Kidney (tissue), 14 donors: Measurements from ENCODE around the gene LDLRAD4. TPM values are rescaled to one million over a fixed set of nuclear protein-coding genes. Genes with fewer than 3 reads are reported as not detected.

ENCODE experiments used
- DNase-seq, 5 donors: peaks; one replicate each; pipeline ENCODE4 v3.0.0-alpha.2; 2013 to 2020
- FAIRE-seq: peaks from 2 replicates; lab custom pipeline; 2012; peaks lifted over from hg19 to GRCh38; lab: Jason Lieb, UNC
- H3K27ac ChIP-seq, 2 donors: one replicate each; pipeline ENCODE4 v1.7.0; 2013; ENCODE audit warnings: low read depth in 2 of 2, low read length in 2 of 2, inconsistent platforms in 1 of 2
- H3K27me3 ChIP-seq: one replicate; pipeline ENCODE4 v1.7.1; 2013; ENCODE audit warnings: low read length, inconsistent platforms; ENCODE audit not compliant: control insufficient read depth, insufficient read depth
- H3K36me3 ChIP-seq, 3 donors: one replicate each; pipeline versions ENCODE4 v1.7.0 to v1.7.1; 2013; ENCODE audit warnings: low read length in 3 of 3, control low read depth in 1 of 3, inconsistent platforms in 1 of 3; ENCODE audit not compliant: insufficient read depth in 3 of 3, control insufficient read depth in 2 of 3
- H3K4me1 ChIP-seq, 3 donors: one replicate each; pipeline versions ENCODE4 v1.7.0 to v1.7.1; 2013; ENCODE audit warnings: low read length in 3 of 3, inconsistent platforms in 1 of 3, low read depth in 1 of 3; ENCODE audit not compliant: control insufficient read depth in 2 of 3, insufficient read depth in 2 of 3
- H3K4me3 ChIP-seq, 3 donors: one replicate each; pipeline versions ENCODE4 v1.7.0 to v1.8.1; 2013; ENCODE audit warnings: low read length in 3 of 3, control low read depth in 1 of 3, inconsistent platforms in 1 of 3
- H3K9ac ChIP-seq, 3 donors: one replicate each; pipeline versions ENCODE4 v1.7.0 to v1.7.1; 2013; ENCODE audit warnings: low read length in 3 of 3, control low read depth in 1 of 3, inconsistent platforms in 1 of 3
- H3K9me3 ChIP-seq, 3 donors: one replicate each; pipeline versions ENCODE4 v1.7.0 to v1.7.1; 2013; ENCODE audit warnings: low read length in 3 of 3, control low read depth in 1 of 3, inconsistent platforms in 1 of 3; ENCODE audit not compliant: control insufficient read depth in 2 of 3, insufficient read depth in 1 of 3
- intact Hi-C: fragments of 100-400 bp; cut with DNase I; formaldehyde crosslinking; loops from one replicate; pipeline ENCODE4 v1.11.1; 2022
- polyA plus RNA-seq: library from polyadenylated mRNA; stranded (reverse); fragments of 350-450 nt; fragmentation: Illumina TruSeq; extraction: RNeasy Lipid Tissue Mini Kit (QIAGEN cat#74804); gene quantifications from one replicate; pipeline ENCODE4 v1.2.3, GENCODE V29; 2014; ENCODE audit warnings: low read depth, low replicate concordance; ENCODE audit not compliant: insufficient read depth
- total RNA-seq: library from RNA; stranded (reverse); fragmentation: NEBNext Ultra II Directional; extraction: Animal tissue kit (Norgen Biotek cat#: 25700); gene quantifications from one replicate; pipeline ENCODE4 v1.2.1, GENCODE V29; 2021
- TF ChIP-seq, protein P1 (sequence below): IDR thresholded peaks from 3 replicates; pipeline ENCODE4 v1.5.1; 2012; ENCODE audit warnings: mild to moderate bottlenecking, moderate library complexity, borderline replicate concordance; ENCODE audit not compliant: insufficient read depth; ENCODE audit errors: extremely low read depth
- donor health status: control.
- donor health status: control.
- donor health status: control.
- donor health status: control.
- donor health status: control.
- donor health status: DM: yes; HTN: yes; CAD: no.
- donor health status: Normal renal cell carcinoma (clear cell type).

The LDLRAD4 gene
- total and polyA plus RNA-seq, 2 donors from 2014 or later, result 2.3 to 42.3 TPM

DNA sequence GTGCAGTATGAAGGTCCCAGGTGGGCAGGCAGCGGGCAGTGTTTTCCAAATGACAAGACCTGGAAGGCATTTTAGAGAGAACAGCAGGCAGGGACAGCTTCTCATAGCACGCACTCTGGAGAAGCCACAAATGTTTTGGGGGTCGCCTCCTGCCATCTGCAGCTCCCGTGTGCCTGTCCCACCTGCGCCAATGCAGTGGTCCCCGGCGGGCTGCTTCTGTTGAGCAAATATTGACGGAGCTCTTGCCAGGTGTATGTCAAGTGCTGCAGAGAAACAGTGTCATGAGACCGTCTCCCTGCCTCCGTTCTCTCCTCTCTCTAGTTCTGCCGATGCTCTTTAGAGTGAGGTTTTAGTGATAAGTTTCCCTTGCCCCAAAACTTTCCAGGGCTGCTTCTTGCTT lies 174.8 kb downstream of the LDLRAD4 start:
- no peak overlapping the region for H3K27ac ChIP-seq
- peak in 1 of 5 donors; percentile 24 for DNase-seq
- no peaks in the 10 kb centered on the region for H3K9me3 ChIP-seq
- intact Hi-C loops, result no loop called here
- H3K9ac ChIP-seq, result no peak overlapping the region
- no peaks in the 10 kb centered on the region for H3K27me3 ChIP-seq
- H3K4me1 ChIP-seq, result peaks cover 0 to 7% (median 0%) of the 10 kb centered on the region in 3 donors
- TF ChIP-seq, protein P1, sequence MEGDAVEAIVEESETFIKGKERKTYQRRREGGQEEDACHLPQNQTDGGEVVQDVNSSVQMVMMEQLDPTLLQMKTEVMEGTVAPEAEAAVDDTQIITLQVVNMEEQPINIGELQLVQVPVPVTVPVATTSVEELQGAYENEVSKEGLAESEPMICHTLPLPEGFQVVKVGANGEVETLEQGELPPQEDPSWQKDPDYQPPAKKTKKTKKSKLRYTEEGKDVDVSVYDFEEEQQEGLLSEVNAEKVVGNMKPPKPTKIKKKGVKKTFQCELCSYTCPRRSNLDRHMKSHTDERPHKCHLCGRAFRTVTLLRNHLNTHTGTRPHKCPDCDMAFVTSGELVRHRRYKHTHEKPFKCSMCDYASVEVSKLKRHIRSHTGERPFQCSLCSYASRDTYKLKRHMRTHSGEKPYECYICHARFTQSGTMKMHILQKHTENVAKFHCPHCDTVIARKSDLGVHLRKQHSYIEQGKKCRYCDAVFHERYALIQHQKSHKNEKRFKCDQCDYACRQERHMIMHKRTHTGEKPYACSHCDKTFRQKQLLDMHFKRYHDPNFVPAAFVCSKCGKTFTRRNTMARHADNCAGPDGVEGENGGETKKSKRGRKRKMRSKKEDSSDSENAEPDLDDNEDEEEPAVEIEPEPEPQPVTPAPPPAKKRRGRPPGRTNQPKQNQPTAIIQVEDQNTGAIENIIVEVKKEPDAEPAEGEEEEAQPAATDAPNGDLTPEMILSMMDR, result no peak
- H3K4me3 ChIP-seq, result no peak overlapping the region
- H3K36me3 ChIP-seq, result no peaks in the 10 kb centered on the region
- FAIRE-seq, result no peak

DNA sequence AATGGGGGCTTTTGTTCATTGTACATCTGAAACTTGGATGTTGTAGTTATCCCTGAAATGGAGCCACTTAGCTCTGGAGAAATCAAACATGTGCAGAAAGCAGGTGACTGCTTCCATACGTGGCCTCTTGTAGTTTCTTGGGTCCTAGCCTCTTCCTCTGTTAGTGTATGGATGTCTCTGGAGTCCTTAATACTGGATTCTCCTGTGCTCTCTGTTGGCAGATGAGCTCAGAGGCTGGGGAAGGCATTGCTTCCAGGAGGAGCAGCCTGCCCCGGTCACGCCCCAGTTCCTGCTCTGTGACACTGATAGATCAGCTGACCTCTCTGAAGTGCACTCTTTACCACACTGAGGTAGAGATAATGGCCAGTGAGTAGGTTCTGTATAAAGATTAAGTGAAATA lies 176.2 kb downstream of the LDLRAD4 start:
- H3K9me3 ChIP-seq, result no peaks in the 10 kb centered on the region
- H3K4me3 ChIP-seq, result no peak overlapping the region
- H3K4me1 ChIP-seq, result no peaks in the 10 kb centered on the region
- no peaks in the 10 kb centered on the region for H3K27me3 ChIP-seq
- intact Hi-C loops, result no loop called here
- no peaks in the 10 kb centered on the region for H3K36me3 ChIP-seq
- FAIRE-seq, result no peak
- peak in 1 of 5 donors; percentile 34 for DNase-seq
- H3K27ac ChIP-seq, result no peak overlapping the region
- H3K9ac ChIP-seq, result no peak overlapping the region
- TF ChIP-seq, protein P1, result no peak

DNA sequence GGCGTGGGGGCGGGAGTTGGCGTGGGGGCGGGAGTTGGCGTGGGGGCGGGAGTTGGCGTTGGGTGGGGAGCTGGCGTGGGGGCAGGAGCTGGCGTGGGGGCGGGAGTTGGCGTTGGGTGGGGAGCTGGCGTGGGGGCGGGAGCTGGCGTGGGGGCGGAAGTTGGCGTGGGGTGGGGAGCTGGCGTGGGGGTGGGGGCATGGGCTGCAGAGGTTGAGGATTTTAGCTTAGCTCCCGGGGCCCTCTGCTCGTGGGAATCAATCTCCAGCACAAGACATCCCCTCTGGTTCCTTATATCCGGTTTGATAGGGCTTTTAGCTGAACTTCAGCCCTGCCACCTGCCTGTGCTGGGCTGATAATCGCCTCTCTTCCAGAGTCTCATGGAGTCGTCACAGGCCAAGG lies 177.0 kb downstream of the LDLRAD4 start:
- Histone ChIP-seq H3K9ac (no peak overlapping the region), H3K9me3 (no peaks in the 10 kb centered on the region), H3K27ac (no peak overlapping the region), H3K4me3 (no peak overlapping the region), H3K36me3 (no peaks in the 10 kb centered on the region), H3K27me3 (no peaks in the 10 kb centered on the region), H3K4me1 (no peaks in the 10 kb centered on the region)
- intact Hi-C loops, result no loop called here
- FAIRE-seq (no peak), DNase-seq (peak in 1 of 5 donors; percentile 39)
- TF ChIP-seq, protein P1, result no peak
